Brain pericyte (primary cell): ENCODE results near the gene ZC3H12C.

Source experiments
- DNase-seq: peaks from one replicate; pipeline ENCODE4 v3.0.0-alpha.2; 2012; ENCODE audit warnings: low read depth, low spot score

ZC3H12C gene

DNA sequence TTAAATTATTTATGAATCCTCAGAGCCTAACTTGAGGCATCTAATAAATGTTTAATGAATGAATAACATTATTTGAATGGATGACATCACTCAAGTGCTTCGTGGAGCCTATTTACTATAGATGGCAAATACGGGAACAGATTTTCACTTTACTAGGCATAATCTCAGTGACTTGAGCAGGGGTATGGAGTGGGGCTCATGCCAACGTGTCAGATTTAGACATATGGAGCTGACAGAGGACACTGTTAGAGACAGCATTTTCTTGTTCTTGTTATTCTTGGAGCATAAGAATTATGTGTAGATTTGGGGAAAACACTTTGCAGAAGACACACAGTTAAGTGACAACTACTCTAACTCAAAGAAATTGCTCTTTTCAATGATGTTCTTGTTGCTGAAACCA is 124.7 kb downstream of the ZC3H12C start:
- DNase-seq, result no peak

DNA sequence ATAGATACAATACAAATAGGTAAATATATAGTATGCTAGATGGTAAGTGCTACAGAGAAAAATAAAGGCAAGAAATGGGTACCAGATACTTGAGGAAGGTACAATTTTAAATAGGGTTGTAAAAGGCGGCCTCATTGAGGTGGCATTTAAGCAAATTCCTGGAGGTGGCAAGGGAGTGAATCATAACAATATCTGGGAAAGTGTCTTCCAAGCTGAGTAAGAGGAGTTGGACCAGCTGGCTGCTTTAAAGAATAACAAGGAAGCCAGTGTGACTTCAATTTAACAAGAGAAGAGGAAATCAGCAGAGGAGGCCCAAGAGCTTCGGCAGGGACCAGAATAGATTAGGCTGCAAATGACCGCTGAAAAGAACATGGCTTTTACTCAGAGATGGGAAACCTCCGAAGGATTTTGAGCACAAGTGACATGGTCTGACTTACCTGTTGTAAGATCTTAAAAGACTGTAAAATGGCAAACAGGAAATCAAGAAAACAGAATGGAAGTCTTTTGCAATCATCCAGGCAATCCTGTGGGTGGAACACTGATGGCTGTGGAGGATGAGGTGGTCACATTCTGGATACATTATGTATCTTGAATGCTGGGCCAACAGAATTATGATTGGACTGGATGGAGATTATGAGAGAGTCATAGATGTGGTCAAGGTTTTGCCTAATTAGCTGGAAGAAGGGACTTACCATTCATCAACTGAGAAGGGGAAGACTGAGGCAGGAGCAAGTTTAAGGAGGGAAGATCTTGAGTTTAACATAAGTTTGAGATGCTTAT is 126.0 kb downstream of the ZC3H12C start:
- DNase-seq, result no peak
